Adrenal gland (tissue), 12 donors: ENCODE measurements around the gene TMEM132A. TPM values are rescaled to one million over a fixed set of nuclear protein-coding genes. Genes with fewer than 3 reads are reported as not detected.
A peak's percentile ranks its signal among the peaks of the same experiment; 100 is the strongest.

Experiments used
- DNase-seq, 7 donors: peaks; one replicate each; pipeline ENCODE4 v3.0.0-alpha.2; 2019 to 2020
- H3K27ac ChIP-seq, 5 donors: fragments of 200-600 bp; sonication (generic) in 4 of 5; 1 replicate in 3 of 5; 2 replicates in 2 of 5; pipeline versions ENCODE4 v1.5.1 to v1.8.0; 2016 to 2020; ENCODE audit warnings: mild to moderate bottlenecking in 1 of 5
- H3K27me3 ChIP-seq: fragments of 200-600 bp; 2 replicates; pipeline ENCODE4 v1.8.0; 2021
- H3K36me3 ChIP-seq, 2 donors: fragments of 200-600 bp; replicated peaks in 1 of 2; 1 replicate in 1 of 2; 2 replicates in 1 of 2; pipeline versions ENCODE4 v1.5.1 to v1.8.0; 2018 to 2022
- H3K4me1 ChIP-seq, 2 donors: fragments of 200-600 bp; replicated peaks in 1 of 2; 1 replicate in 1 of 2; 2 replicates in 1 of 2; pipeline versions ENCODE4 v1.5.1 to v1.8.0; 2018 to 2021
- H3K4me3 ChIP-seq, 4 donors: fragments of 200-600 bp; sonication (generic) in 3 of 4; one replicate each; pipeline ENCODE4 v1.5.1; 2016 to 2018
- H3K9me3 ChIP-seq, 3 donors: fragments of 200-600 bp; sonication (generic) in 1 of 3; replicated peaks in 1 of 3; 1 replicate in 2 of 3; 2 replicates in 1 of 3; pipeline versions ENCODE4 v1.5.1 to v1.8.0; 2016 to 2021
- POLR2A ChIP-seq, 2 donors: fragments of 450-650 bp; IDR thresholded peaks; one replicate each; pipeline ENCODE4 v1.6.1; 2017; ENCODE audit warnings: antibody characterized with exemption in 2 of 2, mild to moderate bottlenecking in 2 of 2, moderate library complexity in 1 of 2
- WGBS, 4 donors: extraction: QIAGEN DNeasy Blood & Tissue Kit in 2 of 4; methylation state at CpG; one replicate each; pipeline versions ENCODE4 v1.1.5 to v1.1.7; 2013 to 2017; 5-methylcytosine and 5-hydroxymethylcytosine counted together
- intact Hi-C, 2 donors: fragments of 100-400 bp; cut with DNase I; formaldehyde crosslinking; loops; one replicate each; pipeline versions ENCODE4 v1.14.1 to v1.15.0; 2022 to 2023
- polyA plus RNA-seq, 3 donors: library from polyadenylated mRNA; stranded (reverse); fragments of 200-250 nt in 2 of 3; fragments of 350-450 nt in 1 of 3; fragmentation: Illumina TruSeq in 1 of 3; extraction: RNeasy Lipid Tissue Mini Kit (QIAGEN cat#74804) in 1 of 3; gene quantifications; one replicate each; pipeline ENCODE4 v1.2.3, GENCODE V29; 2013 to 2014
- total RNA-seq, 9 donors: library from RNA; depleted of rRNA in 4 of 9; stranded (reverse); fragments of >200 nt in 4 of 9; fragments of 120-200 nt in 1 of 9; fragmentation: NEBNext Ultra II Directional in 1 of 9; extraction: Animal tissue kit (Norgen Biotek cat#: 25700) in 1 of 9; gene quantifications; one replicate each; pipeline versions ENCODE4 v1.1.0 to v1.2.4, GENCODE V29; 2013 to 2023
- TF ChIP-seq, protein P1 (sequence below), 6 experiments: fragments of 450-650 bp in 4 of 6; fragments of 200-600 bp in 2 of 6; sonication (generic) in 1 of 6; IDR thresholded peaks; 1 replicate in 5 of 6; 2 replicates in 1 of 6; pipeline versions ENCODE4 v1.5.1 to v1.8.0; 2016 to 2021; ENCODE audit warnings: antibody characterized with exemption in 6 of 6, mild to moderate bottlenecking in 2 of 6, moderate library complexity in 1 of 6
- donor health status: healthy with polysubstance abuse.
- donor health status: Bipolar disorder and iron deficiency.
- donor health status: DM: yes; HTN: yes; CAD: no.
- donor health status: DM: no; HTN: no; CAD: no.
- donor health status: DM: no; HTN: no; CAD: no.
- donor health status: DM: yes; HTN: yes; CAD: no.

TMEM132A gene
- total and polyA plus RNA-seq, 12 donors, result 3.4 to 66.1 (median 38.8) TPM

DNA sequence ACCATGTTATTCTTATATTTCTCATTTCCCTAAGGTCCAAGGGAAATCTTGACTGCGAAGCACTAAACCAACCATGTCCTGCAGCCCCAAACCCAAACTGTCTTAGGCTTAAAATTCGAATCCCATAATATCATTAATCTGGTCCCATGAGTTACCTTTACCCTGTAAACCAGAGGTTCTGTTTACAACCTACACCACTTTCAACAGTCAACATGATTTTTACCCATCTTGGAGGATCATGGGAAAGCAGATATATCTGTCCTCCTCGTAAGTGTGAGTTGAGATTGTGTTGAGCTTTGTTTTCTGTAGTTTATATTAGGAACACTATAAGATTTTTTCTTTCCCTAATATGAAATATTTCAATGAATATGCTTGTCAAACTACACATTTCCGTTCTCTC lies 24.3 kb upstream of the TMEM132A start:
- Histone ChIP-seq H3K27ac (no peak overlapping the region), H3K9me3 (no peaks in the 10 kb centered on the region), H3K36me3 (peaks cover 0 to 86% of the 10 kb centered on the region in 2 donors), H3K4me1 (peaks cover 9 to 14% of the 10 kb centered on the region in 2 donors), H3K4me3 (no peak overlapping the region), H3K27me3 (no peaks in the 10 kb centered on the region)
- 70 to 81% (median 79%) methylated on average over 4 of the region's 4 CpGs for WGBS, 4 donors
- intact Hi-C loops, result loop anchor here in 1 of 2 donors (5.0 kb wide), 1 partner anchor 68 kb away; no protein-coding TSS in a partner anchor
- TF ChIP-seq, protein P1, sequence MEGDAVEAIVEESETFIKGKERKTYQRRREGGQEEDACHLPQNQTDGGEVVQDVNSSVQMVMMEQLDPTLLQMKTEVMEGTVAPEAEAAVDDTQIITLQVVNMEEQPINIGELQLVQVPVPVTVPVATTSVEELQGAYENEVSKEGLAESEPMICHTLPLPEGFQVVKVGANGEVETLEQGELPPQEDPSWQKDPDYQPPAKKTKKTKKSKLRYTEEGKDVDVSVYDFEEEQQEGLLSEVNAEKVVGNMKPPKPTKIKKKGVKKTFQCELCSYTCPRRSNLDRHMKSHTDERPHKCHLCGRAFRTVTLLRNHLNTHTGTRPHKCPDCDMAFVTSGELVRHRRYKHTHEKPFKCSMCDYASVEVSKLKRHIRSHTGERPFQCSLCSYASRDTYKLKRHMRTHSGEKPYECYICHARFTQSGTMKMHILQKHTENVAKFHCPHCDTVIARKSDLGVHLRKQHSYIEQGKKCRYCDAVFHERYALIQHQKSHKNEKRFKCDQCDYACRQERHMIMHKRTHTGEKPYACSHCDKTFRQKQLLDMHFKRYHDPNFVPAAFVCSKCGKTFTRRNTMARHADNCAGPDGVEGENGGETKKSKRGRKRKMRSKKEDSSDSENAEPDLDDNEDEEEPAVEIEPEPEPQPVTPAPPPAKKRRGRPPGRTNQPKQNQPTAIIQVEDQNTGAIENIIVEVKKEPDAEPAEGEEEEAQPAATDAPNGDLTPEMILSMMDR (IDR thresholded peaks at IDR 0.05), result no peak
- no peak for TF ChIP-seq POLR2A (IDR thresholded peaks at IDR 0.05)
- DNase-seq, result no peak

DNA sequence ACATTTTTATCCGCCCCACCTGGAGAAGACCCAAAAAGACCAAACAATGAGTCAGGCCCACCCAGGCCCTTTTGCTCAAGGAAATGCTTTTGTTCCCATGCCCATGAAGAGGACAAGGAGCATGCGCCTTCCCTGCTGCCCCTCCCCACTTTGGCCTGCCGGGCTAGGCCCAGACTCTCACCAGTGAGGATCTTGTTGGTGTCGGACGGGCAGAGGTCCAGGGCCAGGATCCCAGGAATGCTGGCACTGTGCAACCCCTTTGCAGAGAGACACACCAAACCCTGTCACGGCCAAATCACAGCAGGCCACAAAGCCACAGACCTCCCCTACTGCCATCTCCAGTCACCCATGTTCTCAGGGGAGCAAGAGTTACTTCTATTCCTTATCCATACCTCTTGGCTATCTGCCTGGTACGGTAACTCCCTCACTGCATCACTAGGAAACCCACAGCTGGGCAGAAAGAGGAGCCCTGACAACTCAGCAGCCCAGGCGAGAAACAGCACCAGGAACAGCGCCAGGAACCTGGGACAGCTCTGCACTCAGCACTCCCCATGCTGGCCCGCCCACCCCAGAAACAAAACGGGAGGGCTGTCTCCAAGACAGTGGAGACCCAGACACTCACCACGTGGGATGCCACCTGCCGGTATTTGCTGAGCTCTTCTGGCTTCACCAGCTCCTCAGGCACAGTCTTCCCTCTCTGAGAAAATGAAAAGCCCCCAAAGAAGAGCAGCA lies 23.4 kb upstream of the TMEM132A start:
- Histone ChIP-seq H3K9me3 (no peaks in the 10 kb centered on the region), H3K4me1 (peaks cover 17 to 20% of the 10 kb centered on the region in 2 donors), H3K27me3 (no peaks in the 10 kb centered on the region), H3K27ac (no peak overlapping the region), H3K36me3 (peaks cover 0 to 77% of the 10 kb centered on the region in 2 donors), H3K4me3 (no peak overlapping the region)
- 82 to 86% (median 84%) methylated on average over 11 to 13 of the region's 13 CpGs for WGBS, 4 donors
- TF ChIP-seq, protein P1 (IDR thresholded peaks at IDR 0.05), result no peak
- TF ChIP-seq POLR2A (IDR thresholded peaks at IDR 0.05), result no peak
- intact Hi-C loops, result no loop called here
- DNase-seq, result peak in 1 of 7 donors; percentile 47

DNA sequence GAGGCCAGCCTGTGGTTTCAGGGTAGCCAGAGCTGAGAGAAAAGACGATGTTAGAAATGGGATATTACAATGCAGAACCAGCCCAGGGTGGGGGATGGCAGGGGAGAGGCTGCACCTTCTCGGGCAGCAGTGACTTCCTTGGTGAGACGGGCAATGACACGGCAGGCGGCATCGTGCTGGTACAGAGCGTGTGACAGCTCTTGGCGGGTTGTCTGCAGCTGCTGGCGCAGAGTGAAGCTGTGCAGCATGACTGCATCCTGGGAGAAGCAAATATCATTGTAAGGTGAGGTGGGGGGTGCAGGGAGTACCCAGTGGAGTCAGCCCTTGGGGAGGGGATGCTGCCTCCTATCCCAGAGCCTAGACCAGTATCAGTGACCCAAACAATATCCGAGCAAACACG lies 21.6 kb upstream of the TMEM132A start:
- intact Hi-C loops, result no loop called here
- Histone ChIP-seq H3K27me3 (no peaks in the 10 kb centered on the region), H3K9me3 (no peaks in the 10 kb centered on the region), H3K27ac (no peak overlapping the region), H3K36me3 (peaks cover 0 to 60% of the 10 kb centered on the region in 2 donors), H3K4me3 (no peak overlapping the region), H3K4me1 (peaks cover 17 to 23% of the 10 kb centered on the region in 2 donors)
- 79 to 87% (median 84%) methylated on average over 11 of the region's 11 CpGs for WGBS, 4 donors
- peak in 1 of 7 donors; percentile 50 for DNase-seq
- TF ChIP-seq POLR2A (IDR thresholded peaks at IDR 0.05), result no peak
- TF ChIP-seq, protein P1 (IDR thresholded peaks at IDR 0.05), result no peak

DNA sequence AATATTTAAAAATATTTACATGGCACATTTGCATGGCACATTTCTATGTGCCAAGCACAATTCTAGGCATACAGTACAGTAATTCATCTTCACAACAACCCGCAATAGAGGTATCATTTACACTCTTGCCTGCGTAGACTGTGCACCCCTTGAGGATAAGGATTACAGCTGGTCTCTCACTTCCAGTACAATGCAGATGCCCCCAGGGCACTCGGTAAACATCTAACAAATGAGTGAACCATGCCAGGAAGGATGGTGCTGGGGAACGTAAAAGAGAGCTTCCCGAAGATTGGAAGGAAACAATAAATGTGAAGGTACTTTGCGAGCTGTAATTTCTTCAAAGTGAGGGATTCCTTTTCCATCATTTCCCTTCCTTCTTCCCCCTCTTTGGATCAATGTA lies 19.2 kb upstream of the TMEM132A start:
- peak in 1 of 7 donors; percentile 55 for DNase-seq
- Histone ChIP-seq H3K4me1 (peaks cover 17 to 23% of the 10 kb centered on the region in 2 donors), H3K9me3 (no peaks in the 10 kb centered on the region), H3K4me3 (peak overlapping the region in 1 of 4 donors; percentile 83), H3K27ac (peak overlapping the region; percentile 50 to 97 (median 95)), H3K36me3 (peaks cover 0 to 37% of the 10 kb centered on the region in 2 donors), H3K27me3 (no peaks in the 10 kb centered on the region)
- TF ChIP-seq, protein P1 (IDR thresholded peaks at IDR 0.05), result no peak
- TF ChIP-seq POLR2A (IDR thresholded peaks at IDR 0.05), result no peak
- intact Hi-C loops, result no loop called here
- 43 to 53% (median 48%) methylated on average over 6 of the region's 6 CpGs for WGBS, 4 donors
